CD8-positive, alpha-beta memory T cell (primary cell): ENCODE results near the gene AK8. TPM values are rescaled to one million over a fixed set of nuclear protein-coding genes. Genes with fewer than 3 reads are reported as not detected.

Experiments used
- CTCF ChIA-PET: fragments of 350-600 bp; sonication (Branson Sonifier 250); formaldehyde crosslinking; loops from one replicate; lab custom pipeline; 2021; ENCODE audit warnings: antibody characterized with exemption; lab: Charles Lee
- POLR2A ChIA-PET: fragments of 350-600 bp; sonication (Branson Sonifier 250); formaldehyde crosslinking; loops from one replicate; lab custom pipeline; 2021; ENCODE audit warnings: antibody characterized with exemption; lab: Charles Lee
- DNase-seq, 5 donors: peaks; one replicate each; pipeline versions ENCODE4 v3.0.0 to v3.0.0-alpha.2; 2020 to 2022; ENCODE audit warnings: mixed read lengths in 1 of 5
- H3K27ac ChIP-seq: one replicate; pipeline ENCODE4 v1.7.0; 2013; ENCODE audit warnings: low read depth, mild to moderate bottlenecking, low read length, moderate library complexity
- H3K27me3 ChIP-seq: 2 replicates; pipeline ENCODE4 v1.7.0; 2013; ENCODE audit warnings: low read length, mild to moderate bottlenecking; ENCODE audit not compliant: insufficient read depth, poor library complexity, severe bottlenecking
- H3K36me3 ChIP-seq: 2 replicates; pipeline ENCODE4 v1.7.0; 2013; ENCODE audit warnings: mild to moderate bottlenecking, low read length, moderate library complexity; ENCODE audit not compliant: insufficient read depth
- H3K4me1 ChIP-seq: 2 replicates; pipeline ENCODE4 v1.7.0; 2013; ENCODE audit warnings: mild to moderate bottlenecking, low read length, moderate library complexity; ENCODE audit not compliant: insufficient read depth
- H3K4me3 ChIP-seq: 2 replicates; pipeline ENCODE4 v1.7.0; 2013; ENCODE audit warnings: mild to moderate bottlenecking, low read length
- H3K9me3 ChIP-seq: 2 replicates; pipeline ENCODE4 v1.7.0; 2013; ENCODE audit warnings: mild to moderate bottlenecking, low read length
- H3K27ac Mint-ChIP-seq, 8 donors: one replicate each; pipeline ENCODE4 v1.8.0; 2020 to 2021; ENCODE audit warnings: mixed read lengths in 8 of 8, mild to moderate bottlenecking in 6 of 8, inconsistent platforms in 3 of 8, moderate library complexity in 3 of 8
- H3K27me3 Mint-ChIP-seq, 2 donors: one replicate each; pipeline ENCODE4 v1.8.0; 2020 to 2021; ENCODE audit warnings: mixed read lengths in 2 of 2, mild to moderate bottlenecking in 1 of 2, moderate library complexity in 1 of 2
- H3K36me3 Mint-ChIP-seq, 3 donors: one replicate each; pipeline ENCODE4 v1.8.0; 2020 to 2021; ENCODE audit warnings: mixed read lengths in 3 of 3, inconsistent platforms in 1 of 3, mild to moderate bottlenecking in 1 of 3
- H3K4me1 Mint-ChIP-seq, 3 donors: one replicate each; pipeline ENCODE4 v1.8.0; 2020 to 2021; ENCODE audit warnings: mixed read lengths in 3 of 3, inconsistent platforms in 1 of 3, mild to moderate bottlenecking in 1 of 3
- H3K4me3 Mint-ChIP-seq, 7 donors: one replicate each; pipeline ENCODE4 v1.8.0; 2020 to 2021; ENCODE audit warnings: mixed read lengths in 7 of 7, mild to moderate bottlenecking in 6 of 7, moderate library complexity in 4 of 7, inconsistent platforms in 2 of 7
- H3K9me3 Mint-ChIP-seq, 5 donors: one replicate each; pipeline ENCODE4 v1.8.0; 2020 to 2022; ENCODE audit warnings: mixed read lengths in 5 of 5, mild to moderate bottlenecking in 3 of 5, moderate library complexity in 2 of 5, inconsistent platforms in 1 of 5
- polyA plus RNA-seq: library from polyadenylated mRNA; unstranded; fragments of 300-500 nt; fragmentation: Illumina TruSeq; gene quantifications from one replicate; pipeline ENCODE4 v1.2.3, GENCODE V29; 2021
- total RNA-seq, 2 experiments: library from RNA; stranded (reverse); gene quantifications; one replicate each; pipeline ENCODE4 v1.2.3, GENCODE V29; 2021

The AK8 gene
- total and polyA plus RNA-seq, 3 experiments from 2014 or later, result not detected

DNA sequence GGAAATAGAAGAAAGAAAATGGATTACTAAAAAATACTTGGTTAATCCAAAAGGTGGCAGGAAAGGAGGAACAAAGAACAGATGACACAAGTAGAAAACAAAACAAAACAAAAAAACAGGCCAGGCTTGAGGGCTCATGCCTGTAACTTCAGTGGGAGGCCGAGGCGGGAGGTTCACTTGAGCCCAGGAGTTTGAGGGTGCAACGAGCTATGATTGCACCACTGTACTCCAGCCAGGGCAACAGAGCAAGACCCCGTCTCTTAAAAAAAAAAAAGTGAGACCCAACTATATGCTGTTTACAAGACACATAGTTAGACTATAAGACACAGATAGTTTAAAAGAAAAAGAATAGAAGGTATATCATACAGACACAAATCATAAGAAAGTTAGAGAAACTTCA, 59.5 kb downstream of the AK8 start:
- CTCF ChIA-PET, result no interaction called here
- peaks cover 0 to 2% (median 0%) of the 10 kb centered on the region in 5 donors for H3K9me3 Mint-ChIP-seq
- Histone ChIP-seq H3K9me3 (no peaks in the 10 kb centered on the region), H3K27ac (no peak overlapping the region), H3K4me1 (no peaks in the 10 kb centered on the region), H3K36me3 (no peaks in the 10 kb centered on the region), H3K4me3 (no peak overlapping the region), H3K27me3 (peaks cover under 1% of the 10 kb centered on the region)
- H3K36me3 Mint-ChIP-seq, result no peaks in the 10 kb centered on the region
- no peak for DNase-seq
- no peak overlapping the region for H3K4me3 Mint-ChIP-seq
- POLR2A ChIA-PET, result no interaction called here
- H3K27ac Mint-ChIP-seq, result no peak overlapping the region
- H3K27me3 Mint-ChIP-seq, result peaks cover 13 to 57% of the 10 kb centered on the region in 2 donors
- peaks cover 0 to under 1% (median 0%) of the 10 kb centered on the region in 3 donors for H3K4me1 Mint-ChIP-seq

DNA sequence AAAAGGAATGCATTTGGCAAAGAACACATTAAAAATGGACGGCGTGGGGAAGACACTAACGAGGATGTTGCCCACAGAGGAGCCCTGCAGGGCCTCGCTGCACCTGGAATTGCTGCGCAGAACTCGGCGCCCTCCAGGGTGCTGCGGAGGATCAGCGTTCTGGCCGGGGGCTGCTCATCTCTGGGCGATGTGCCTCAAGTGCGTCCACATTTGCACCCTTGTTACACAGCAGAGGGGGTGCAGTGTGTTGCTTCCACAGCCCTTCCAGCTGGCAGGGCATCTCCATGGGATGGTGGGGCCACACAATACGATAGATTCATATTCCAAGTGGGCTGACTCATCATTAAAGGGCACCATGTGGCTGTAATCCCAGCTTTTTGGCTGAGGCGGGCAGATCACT, 63.1 kb downstream of the AK8 start:
- no peak for DNase-seq
- Mint-ChIP-seq H3K27ac (no peak overlapping the region), H3K27me3 (peaks cover 9 to 68% of the 10 kb centered on the region in 2 donors), H3K9me3 (peaks cover 0 to 2% (median 0%) of the 10 kb centered on the region in 5 donors), H3K4me1 (no peaks in the 10 kb centered on the region), H3K36me3 (no peaks in the 10 kb centered on the region), H3K4me3 (no peak overlapping the region)
- CTCF ChIA-PET, result no interaction called here
- Histone ChIP-seq H3K4me3 (no peak overlapping the region), H3K4me1 (no peaks in the 10 kb centered on the region), H3K36me3 (no peaks in the 10 kb centered on the region), H3K9me3 (no peaks in the 10 kb centered on the region), H3K27me3 (no peaks in the 10 kb centered on the region), H3K27ac (no peak overlapping the region)
- POLR2A ChIA-PET, result no interaction called here

DNA sequence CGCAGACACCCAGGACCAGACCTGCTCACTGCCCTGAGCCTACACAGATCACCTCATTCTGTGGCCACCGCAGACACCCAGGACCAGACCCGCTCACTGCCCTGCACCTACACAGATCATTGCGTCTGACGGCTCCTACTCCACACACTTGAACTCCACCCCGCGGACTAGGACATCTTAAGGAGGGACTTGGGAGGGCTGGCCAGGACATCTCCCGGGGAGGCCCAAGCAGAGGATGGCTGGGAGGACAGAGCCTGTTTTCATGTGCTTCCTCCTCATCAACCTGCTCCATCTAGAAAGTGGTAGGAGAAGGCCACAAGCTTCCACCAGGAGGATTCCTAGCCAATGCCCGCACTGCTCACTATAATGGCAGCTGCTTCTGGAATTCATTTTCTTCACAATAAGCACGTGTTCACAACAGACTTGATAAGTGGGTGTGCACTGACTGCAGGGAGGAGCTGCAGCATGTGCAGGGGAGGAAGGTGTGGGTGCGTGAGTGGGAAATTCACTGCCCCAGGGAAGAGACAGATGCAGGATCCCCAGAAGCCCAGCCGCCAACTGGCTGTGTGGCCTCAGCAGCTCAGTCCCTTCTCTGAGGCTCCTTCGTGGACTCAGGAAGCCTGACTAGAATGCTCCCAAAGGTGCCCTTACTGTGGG, 64.8 kb downstream of the AK8 start:
- H3K27ac Mint-ChIP-seq, result peak overlapping the region in 1 of 8 donors; percentile 84
- Histone ChIP-seq H3K27ac (no peak overlapping the region), H3K9me3 (no peaks in the 10 kb centered on the region), H3K27me3 (no peaks in the 10 kb centered on the region), H3K36me3 (no peaks in the 10 kb centered on the region), H3K4me3 (no peak overlapping the region), H3K4me1 (no peaks in the 10 kb centered on the region)
- peaks cover 0 to 2% (median 0%) of the 10 kb centered on the region in 5 donors for H3K9me3 Mint-ChIP-seq
- no peaks in the 10 kb centered on the region for H3K4me1 Mint-ChIP-seq
- ChIA-PET POLR2A (no interaction called here), CTCF (no interaction called here)
- no peak for DNase-seq
- H3K4me3 Mint-ChIP-seq, result no peak overlapping the region
- H3K27me3 Mint-ChIP-seq, result peaks cover 12 to 70% of the 10 kb centered on the region in 2 donors
- H3K36me3 Mint-ChIP-seq, result no peaks in the 10 kb centered on the region

DNA sequence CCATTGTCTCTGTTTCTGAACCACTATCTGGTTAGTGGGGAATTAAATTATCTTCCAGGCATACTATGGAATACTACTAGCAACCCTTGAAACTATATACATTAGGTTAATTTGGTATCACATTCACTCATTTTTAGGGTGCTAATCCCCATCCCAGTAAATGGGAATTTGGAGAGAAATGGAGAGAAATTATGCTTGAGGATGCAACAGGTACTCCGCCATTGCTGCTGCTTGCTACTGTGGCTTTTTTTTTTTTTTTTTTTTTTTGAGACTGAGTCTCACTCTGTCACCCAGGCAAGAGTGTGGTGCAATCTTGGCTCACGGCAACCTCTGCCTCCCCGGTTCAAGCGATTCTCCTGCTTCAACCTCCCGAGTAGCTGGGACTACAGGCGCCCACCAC, 66.1 kb downstream of the AK8 start:
- H3K36me3 ChIP-seq, result no peaks in the 10 kb centered on the region
- H3K9me3 ChIP-seq, result no peaks in the 10 kb centered on the region
- H3K27me3 ChIP-seq, result no peaks in the 10 kb centered on the region
- Mint-ChIP-seq H3K27me3 (peaks cover 16 to 69% of the 10 kb centered on the region in 2 donors), H3K4me1 (no peaks in the 10 kb centered on the region), H3K36me3 (no peaks in the 10 kb centered on the region), H3K27ac (no peak overlapping the region), H3K9me3 (peaks cover 0 to 2% (median 0%) of the 10 kb centered on the region in 5 donors), H3K4me3 (no peak overlapping the region)
- no peaks in the 10 kb centered on the region for H3K4me1 ChIP-seq
- no peak for DNase-seq
- POLR2A ChIA-PET, result no interaction called here
- no peak overlapping the region for H3K27ac ChIP-seq
- no peak overlapping the region for H3K4me3 ChIP-seq
- CTCF ChIA-PET, result no interaction called here

DNA sequence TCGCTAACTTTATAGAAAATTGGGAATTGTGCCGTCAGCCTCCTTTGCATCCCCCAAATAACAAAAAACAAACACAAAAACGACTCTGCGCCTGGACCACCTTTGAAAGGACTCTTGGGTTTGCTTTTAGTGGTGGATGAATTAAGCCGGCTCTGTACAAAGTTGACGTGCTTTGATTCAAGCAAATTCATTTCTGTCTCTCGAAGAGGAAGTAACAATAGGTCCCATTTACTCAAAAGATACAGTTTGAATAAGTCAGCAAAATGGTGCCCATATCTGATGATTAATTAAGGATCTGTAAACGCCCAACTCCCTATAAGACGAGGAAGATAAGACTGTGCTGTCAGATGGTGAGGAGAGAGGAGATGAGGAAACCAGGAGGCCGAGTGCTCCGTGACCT, 67.8 kb downstream of the AK8 start:
- CTCF ChIA-PET, result no interaction called here
- DNase-seq, result no peak

DNA sequence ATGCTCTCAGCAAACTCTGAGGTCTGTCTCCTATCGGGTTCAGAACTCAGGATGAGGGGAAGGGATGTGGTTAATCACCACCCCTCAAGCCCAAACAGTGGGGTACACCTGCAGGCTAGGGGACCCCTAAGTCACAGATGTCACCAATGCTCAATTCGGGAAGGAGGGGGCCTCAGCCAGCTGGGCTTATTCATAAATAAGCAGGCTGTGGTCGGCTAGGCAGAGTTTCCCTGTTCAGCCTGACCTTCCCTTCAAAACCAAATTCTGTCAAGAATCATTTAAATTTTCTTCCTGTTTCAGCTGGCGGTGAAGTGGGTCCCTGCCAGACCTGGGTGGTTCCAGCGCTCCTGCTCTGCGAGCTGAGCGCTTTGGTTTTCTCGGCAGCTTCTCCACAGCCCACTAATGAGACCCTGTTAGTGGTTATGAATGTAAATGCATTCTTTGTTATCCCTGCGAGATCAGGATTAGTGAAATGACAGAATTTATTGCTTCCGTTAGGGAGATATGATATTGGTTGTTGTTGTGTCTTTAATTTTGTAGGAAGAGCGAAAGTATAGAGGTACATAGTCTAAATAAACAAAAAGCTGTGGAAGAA, 68.3 kb downstream of the AK8 start:
- Mint-ChIP-seq H3K36me3 (no peaks in the 10 kb centered on the region), H3K27me3 (peaks cover 16 to 57% of the 10 kb centered on the region in 2 donors), H3K9me3 (no peaks in the 10 kb centered on the region), H3K4me3 (no peak overlapping the region), H3K27ac (peak overlapping the region in 1 of 8 donors; percentile 17), H3K4me1 (peaks cover 6 to 10% (median 9%) of the 10 kb centered on the region in 3 donors)
- Histone ChIP-seq H3K9me3 (no peaks in the 10 kb centered on the region), H3K4me1 (no peaks in the 10 kb centered on the region), H3K4me3 (no peak overlapping the region), H3K36me3 (no peaks in the 10 kb centered on the region), H3K27ac (no peak overlapping the region), H3K27me3 (no peaks in the 10 kb centered on the region)
- CTCF ChIA-PET, result no interaction called here
- no peak for DNase-seq
- POLR2A ChIA-PET, result no interaction called here

More for the DNA sequence above, 67.8 kb downstream of the AK8 start:
- Mint-ChIP-seq H3K36me3 (no peaks in the 10 kb centered on the region), H3K9me3 (no peaks in the 10 kb centered on the region), H3K4me1 (peaks cover under 1 to 4% (median 4%) of the 10 kb centered on the region in 3 donors), H3K27me3 (peaks cover 16 to 59% of the 10 kb centered on the region in 2 donors), H3K4me3 (no peak overlapping the region), H3K27ac (peak overlapping the region in 1 of 8 donors; percentile 10)
- no peaks in the 10 kb centered on the region for H3K9me3 ChIP-seq
- no peak overlapping the region for H3K27ac ChIP-seq
- no peaks in the 10 kb centered on the region for H3K4me1 ChIP-seq
- no peaks in the 10 kb centered on the region for H3K36me3 ChIP-seq
- no peak overlapping the region for H3K4me3 ChIP-seq
- POLR2A ChIA-PET, result no interaction called here
- no peaks in the 10 kb centered on the region for H3K27me3 ChIP-seq

DNA sequence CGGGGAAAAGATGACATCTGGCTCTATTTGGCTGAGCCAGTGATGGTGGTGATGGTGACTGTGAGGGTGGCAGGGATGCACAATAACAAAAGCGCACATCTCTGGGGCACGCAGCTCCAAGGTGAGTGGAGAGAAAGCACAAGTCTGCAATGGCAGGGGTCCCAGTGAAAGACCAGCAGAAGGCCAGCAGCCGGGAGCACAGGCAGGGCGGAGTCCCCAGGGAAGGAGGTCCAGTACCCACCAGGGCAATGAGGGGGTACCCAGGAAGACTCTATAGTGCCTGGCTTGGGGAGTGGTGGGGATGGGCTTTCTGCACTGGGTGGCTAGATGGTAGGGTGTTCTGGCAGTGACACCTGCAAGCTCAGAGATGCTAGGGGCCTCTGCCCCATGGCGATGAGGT, 69.4 kb downstream of the AK8 start:
- Mint-ChIP-seq H3K36me3 (no peaks in the 10 kb centered on the region), H3K4me1 (peaks cover 15 to 18% (median 17%) of the 10 kb centered on the region in 3 donors), H3K27ac (peak overlapping the region in 2 of 8 donors; percentile 20 to 87), H3K27me3 (peaks cover 14 to 55% of the 10 kb centered on the region in 2 donors), H3K9me3 (no peaks in the 10 kb centered on the region), H3K4me3 (no peak overlapping the region)
- H3K4me3 ChIP-seq, result no peak overlapping the region
- no peaks in the 10 kb centered on the region for H3K9me3 ChIP-seq
- ChIA-PET POLR2A (no interaction called here), CTCF (no interaction called here)
- no peak for DNase-seq
- H3K27ac ChIP-seq, result no peak overlapping the region
- H3K4me1 ChIP-seq, result peaks cover 6% of the 10 kb centered on the region
- no peaks in the 10 kb centered on the region for H3K36me3 ChIP-seq
- no peaks in the 10 kb centered on the region for H3K27me3 ChIP-seq

DNA sequence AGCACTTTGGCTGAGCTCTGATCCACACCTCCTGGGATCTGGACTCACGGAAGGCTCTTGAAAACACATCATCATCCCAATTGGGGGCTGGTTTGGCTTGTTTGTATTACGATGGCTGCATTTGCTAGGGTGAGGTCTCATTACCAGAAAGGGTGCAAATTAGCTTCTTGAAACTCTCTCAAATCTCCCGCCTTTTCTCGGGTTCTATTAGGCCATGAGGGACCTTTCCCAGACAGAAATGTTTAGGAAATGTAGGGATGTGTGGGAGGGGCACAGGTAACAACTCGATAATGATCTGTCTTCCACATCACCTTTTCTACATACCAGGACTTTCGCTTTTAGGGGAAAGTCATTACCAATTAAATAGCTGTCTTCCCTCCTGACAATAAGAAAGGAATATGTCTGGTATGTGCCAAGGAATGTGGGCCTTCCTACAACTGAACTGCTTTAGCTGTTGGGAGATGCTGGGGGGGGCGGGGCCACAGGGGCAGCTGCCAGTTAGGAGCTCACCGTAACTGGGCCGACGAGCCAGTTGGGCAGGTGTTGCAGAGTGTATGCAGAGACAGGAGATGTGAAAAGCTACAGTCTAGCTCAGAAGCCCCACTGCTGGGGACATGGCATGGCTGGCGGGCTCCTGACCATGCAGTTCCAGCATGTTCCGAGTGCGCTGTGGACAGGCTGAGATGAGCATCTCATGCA, 71.2 kb downstream of the AK8 start:
- Mint-ChIP-seq H3K27me3 (peaks cover 16 to 57% of the 10 kb centered on the region in 2 donors), H3K4me1 (peaks cover 15 to 19% (median 18%) of the 10 kb centered on the region in 3 donors), H3K4me3 (no peak overlapping the region), H3K36me3 (no peaks in the 10 kb centered on the region), H3K9me3 (no peaks in the 10 kb centered on the region), H3K27ac (peak overlapping the region in 1 of 8 donors; percentile 27)
- POLR2A ChIA-PET, result no interaction called here
- no peak overlapping the region for H3K27ac ChIP-seq
- H3K27me3 ChIP-seq, result no peaks in the 10 kb centered on the region
- H3K9me3 ChIP-seq, result no peaks in the 10 kb centered on the region
- peaks cover 6% of the 10 kb centered on the region for H3K4me1 ChIP-seq
- no peak overlapping the region for H3K4me3 ChIP-seq
- no peak for DNase-seq
- no peaks in the 10 kb centered on the region for H3K36me3 ChIP-seq
- CTCF ChIA-PET, result interaction anchor here (1.1 to 1.2 kb wide), 2 partner anchors 66 to 171 kb away, joined by 3 read pairs; partner anchors contain the start of gene GFI1B
